OCI-LY7 (cell line): Measurements from ENCODE around the gene KIAA1549. TPM values are rescaled to one million over a fixed set of nuclear protein-coding genes. Genes with fewer than 3 reads are reported as not detected.

Source experiments
- BruUV-seq: library from RNA; stranded (reverse); fragments of 400-500 nt; replicated peaks from 2 replicates; lab custom pipeline; 2021; lab: Mats Ljungman, UMichigan
- CTCF ChIA-PET: fragments of 300-600 bp; sonication (Branson Sonifier 250); formaldehyde crosslinking; loops from one replicate; lab custom pipeline; 2022; ENCODE audit warnings: antibody characterized with exemption; ENCODE audit not compliant: unreplicated experiment; lab: Charles Lee
- POLR2A ChIA-PET: fragments of 300-600 bp; sonication (Branson Sonifier 250); formaldehyde crosslinking; loops from one replicate; lab custom pipeline; 2022; ENCODE audit warnings: antibody characterized with exemption; lab: Charles Lee
- DNase-seq: peaks from one replicate; pipeline ENCODE4 v3.0.0-alpha.2; 2015; ENCODE audit warnings: low spot score
- H2AFZ ChIP-seq: fragments of 200-600 bp; sonication (generic), shearing (Covaris generic); 2 replicates; pipeline ENCODE4 v1.6.1; 2014; ENCODE audit warnings: mild to moderate bottlenecking, antibody characterized with exemption, low read length, moderate library complexity
- H3K27ac ChIP-seq: fragments of 200-600 bp; sonication (generic); 2 replicates; pipeline ENCODE4 v1.5.1; 2014; ENCODE audit warnings: mixed run types, low read depth, mild to moderate bottlenecking, moderate library complexity, low read length, inconsistent platforms; ENCODE audit not compliant: poor library complexity, severe bottlenecking
- H3K36me3 ChIP-seq: fragments of 200-600 bp; sonication (generic); 2 replicates; pipeline ENCODE4 v1.6.1; 2014; ENCODE audit warnings: mild to moderate bottlenecking, antibody characterized with exemption, low read length, moderate library complexity, mixed read lengths; ENCODE audit not compliant: insufficient read depth
- H3K4me1 ChIP-seq: fragments of 200-600 bp; sonication (generic); 2 replicates; pipeline ENCODE4 v1.5.1; 2014; ENCODE audit warnings: mild to moderate bottlenecking, low read length; ENCODE audit not compliant: insufficient read depth, poor library complexity, severe bottlenecking
- H3K4me2 ChIP-seq: fragments of 200-600 bp; sonication (generic); 2 replicates; pipeline ENCODE4 v1.6.1; 2014; ENCODE audit warnings: mild to moderate bottlenecking, low read length
- H3K4me3 ChIP-seq: fragments of 200-600 bp; sonication (generic); 2 replicates; pipeline ENCODE4 v1.5.1; 2014; ENCODE audit warnings: mild to moderate bottlenecking, low read depth, low read length; ENCODE audit not compliant: poor library complexity, severe bottlenecking
- H3K79me2 ChIP-seq: fragments of 200-600 bp; sonication (generic); 2 replicates; pipeline ENCODE4 v1.6.1; 2016; ENCODE audit warnings: low read depth, mild to moderate bottlenecking, low read length, moderate library complexity, mixed read lengths; ENCODE audit not compliant: insufficient read depth
- H3K9me2 ChIP-seq: fragments of 200-600 bp; sonication (generic); 2 replicates; pipeline ENCODE4 v1.6.1; 2016; ENCODE audit warnings: mild to moderate bottlenecking, low read length, mixed read lengths; ENCODE audit not compliant: insufficient read depth
- H3K9me3 ChIP-seq: fragments of 200-600 bp; sonication (generic); 2 replicates; pipeline ENCODE4 v1.6.1; 2014; ENCODE audit warnings: mild to moderate bottlenecking, mixed run types, low read length, mixed read lengths
- H4K20me1 ChIP-seq: fragments of 200-600 bp; sonication (generic); 2 replicates; pipeline ENCODE4 v1.6.1; 2014; ENCODE audit warnings: mild to moderate bottlenecking, antibody characterized with exemption, low read length, moderate library complexity, mixed read lengths; ENCODE audit not compliant: insufficient read depth
- EZH2phosphoT487 ChIP-seq: fragments of 200-600 bp; sonication (generic); IDR thresholded peaks from 2 replicates; pipeline ENCODE4 v1.6.1; 2018; ENCODE audit warnings: low read depth, borderline replicate concordance, mild to moderate bottlenecking, mixed run types, antibody characterized with exemption, low read length, moderate library complexity, mixed read lengths
- intact Hi-C: fragments of 100-400 bp; cut with micrococcal nuclease; formaldehyde crosslinking; loops from one replicate; pipeline ENCODE4 v1.10.0; 2022; ENCODE audit not compliant: unreplicated experiment
- total RNA-seq, 2 experiments: library from RNA; depleted of rRNA in 1 of 2; stranded (reverse); fragments of >200 nt in 1 of 2; shearing (Covaris generic) in 1 of 2; gene quantifications; 2 replicates each; pipeline ENCODE4 v1.2.3, GENCODE V29; 2014 to 2022
- TF ChIP-seq, protein P1 (sequence below): fragments of 200-600 bp; sonication (generic); conservative IDR thresholded peaks from 2 replicates; pipeline ENCODE4 v1.5.1; 2014; ENCODE audit warnings: mild to moderate bottlenecking, antibody characterized with exemption, low read length, moderate library complexity, mixed read lengths

The KIAA1549 gene
- total RNA-seq, 2 experiments from 2014 or later, result 0.03 to 3.0 TPM

DNA sequence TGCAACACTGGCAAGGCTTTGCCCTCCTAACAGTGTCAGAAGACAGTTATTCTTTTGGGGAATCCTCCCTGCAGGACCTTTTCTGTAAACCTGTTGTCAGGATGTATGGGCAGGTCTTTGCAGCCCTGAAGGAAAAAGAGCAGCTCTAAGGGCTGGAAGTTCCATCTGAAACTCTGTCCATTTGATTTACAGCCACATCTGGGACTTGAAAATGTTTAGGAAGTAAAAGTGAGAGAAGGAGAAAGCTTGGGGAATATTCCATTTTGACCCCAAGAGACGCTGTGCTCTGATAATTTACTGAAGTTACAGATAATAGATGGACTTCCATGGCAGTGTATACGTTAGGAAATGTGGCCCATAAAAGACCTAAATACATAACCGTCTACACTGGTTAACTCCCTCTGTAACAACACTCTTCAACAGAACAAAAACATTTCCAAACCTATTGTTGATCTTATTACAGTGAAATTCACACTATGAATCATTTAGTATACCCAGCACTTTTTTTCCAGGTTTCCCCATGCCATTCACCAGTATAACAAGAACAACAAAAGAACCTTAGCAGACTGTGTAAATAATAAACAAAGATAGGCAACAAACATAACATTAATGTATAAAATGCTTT is 89.1 kb downstream of the KIAA1549 start:
- no peaks in the 10 kb centered on the region for H3K36me3 ChIP-seq
- CTCF ChIA-PET, result interaction anchor here (0.9 kb wide), 1 partner anchor 16 kb away, joined by 3 read pairs; no protein-coding TSS in a partner anchor
- no peak overlapping the region for H3K27ac ChIP-seq
- H3K9me3 ChIP-seq, result no peaks in the 10 kb centered on the region
- TF ChIP-seq, protein P1, sequence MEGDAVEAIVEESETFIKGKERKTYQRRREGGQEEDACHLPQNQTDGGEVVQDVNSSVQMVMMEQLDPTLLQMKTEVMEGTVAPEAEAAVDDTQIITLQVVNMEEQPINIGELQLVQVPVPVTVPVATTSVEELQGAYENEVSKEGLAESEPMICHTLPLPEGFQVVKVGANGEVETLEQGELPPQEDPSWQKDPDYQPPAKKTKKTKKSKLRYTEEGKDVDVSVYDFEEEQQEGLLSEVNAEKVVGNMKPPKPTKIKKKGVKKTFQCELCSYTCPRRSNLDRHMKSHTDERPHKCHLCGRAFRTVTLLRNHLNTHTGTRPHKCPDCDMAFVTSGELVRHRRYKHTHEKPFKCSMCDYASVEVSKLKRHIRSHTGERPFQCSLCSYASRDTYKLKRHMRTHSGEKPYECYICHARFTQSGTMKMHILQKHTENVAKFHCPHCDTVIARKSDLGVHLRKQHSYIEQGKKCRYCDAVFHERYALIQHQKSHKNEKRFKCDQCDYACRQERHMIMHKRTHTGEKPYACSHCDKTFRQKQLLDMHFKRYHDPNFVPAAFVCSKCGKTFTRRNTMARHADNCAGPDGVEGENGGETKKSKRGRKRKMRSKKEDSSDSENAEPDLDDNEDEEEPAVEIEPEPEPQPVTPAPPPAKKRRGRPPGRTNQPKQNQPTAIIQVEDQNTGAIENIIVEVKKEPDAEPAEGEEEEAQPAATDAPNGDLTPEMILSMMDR, result no peak
- TF ChIP-seq EZH2phosphoT487, result no peak
- intact Hi-C loops, result no loop called here
- BruUV-seq, result no TSS peak
- H3K4me3 ChIP-seq, result no peak overlapping the region
- no peak overlapping the region for H2AFZ ChIP-seq
- POLR2A ChIA-PET, result interaction anchor here (0.5 to 0.7 kb wide), 2 partner anchors 220 to 1953 kb away, joined by 3 read pairs; no protein-coding TSS in a partner anchor
- H3K4me1 ChIP-seq, result no peaks in the 10 kb centered on the region
- H3K4me2 ChIP-seq, result no peak overlapping the region
- H3K79me2 ChIP-seq, result no peaks in the 10 kb centered on the region
- DNase-seq, result no peak
- no peaks in the 10 kb centered on the region for H3K9me2 ChIP-seq
- no peaks in the 10 kb centered on the region for H4K20me1 ChIP-seq

DNA sequence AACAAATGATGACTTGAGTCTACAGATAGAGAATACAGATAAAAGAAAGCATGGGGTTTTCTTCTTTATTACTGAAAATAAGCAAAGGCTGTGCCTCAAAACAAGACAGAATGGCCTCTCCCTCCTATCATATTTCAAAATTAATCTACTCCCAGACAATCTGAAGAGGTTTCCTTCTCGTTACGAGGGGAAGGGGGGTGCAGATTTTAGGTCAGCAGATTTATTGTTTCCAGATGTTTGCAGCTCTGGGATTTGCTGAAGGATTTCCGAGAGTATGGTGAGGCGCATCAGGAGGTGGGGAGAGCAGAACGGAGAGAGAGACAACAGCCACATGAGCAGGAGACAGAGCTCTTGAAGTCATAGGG is 89.8 kb downstream of the KIAA1549 start:
- CTCF ChIA-PET, result interaction anchor here (0.9 kb wide), 1 partner anchor 17 kb away, joined by 3 read pairs; no protein-coding TSS in a partner anchor
- POLR2A ChIA-PET, result interaction anchor here (0.7 kb wide), 1 partner anchor 219 kb away, joined by 3 read pairs; no protein-coding TSS in a partner anchor

More for the DNA sequence above, 89.8 kb downstream of the KIAA1549 start:
- no TSS peak for BruUV-seq
- Histone ChIP-seq H3K4me2 (no peak overlapping the region), H3K79me2 (no peaks in the 10 kb centered on the region), H3K4me1 (no peaks in the 10 kb centered on the region), H3K4me3 (no peak overlapping the region), H3K36me3 (no peaks in the 10 kb centered on the region), H3K9me2 (no peaks in the 10 kb centered on the region), H3K9me3 (no peaks in the 10 kb centered on the region), H2AFZ (no peak overlapping the region), H4K20me1 (no peaks in the 10 kb centered on the region), H3K27ac (no peak overlapping the region)
- no peak for DNase-seq
- TF ChIP-seq, protein P1, result no peak
- intact Hi-C loops, result no loop called here
